ENCODE results near the gene NPTX1. TPM values are rescaled to one million over a fixed set of nuclear protein-coding genes. Genes with fewer than 3 reads are reported as not detected.

The NPTX1 gene
- total RNA-seq = under 0.01 and 0.13 TPM in 2 replicates

- peak in 1 of 2 donors; percentile 45 for DNase-seq (ENCODE audit: low read depth in 2 of 2)
Measured at GRCh38 chr17:80475910-80476876, at the start of gene NPTX1. NPTX1 (minus strand) TSS chr17:80476607; CDS start chr17:80476446, 161 bp downstream.

- DNase-seq (ENCODE audit: low read depth in 2 of 2) = no peak
Measured at GRCh38 chr17:80523956-80524712, 47.7 kb upstream of the NPTX1 start.

- no peak for DNase-seq (ENCODE audit: low read depth in 2 of 2)
Measured at GRCh38 chr17:80523054-80523744, 46.8 kb upstream of the NPTX1 start.

DNA sequence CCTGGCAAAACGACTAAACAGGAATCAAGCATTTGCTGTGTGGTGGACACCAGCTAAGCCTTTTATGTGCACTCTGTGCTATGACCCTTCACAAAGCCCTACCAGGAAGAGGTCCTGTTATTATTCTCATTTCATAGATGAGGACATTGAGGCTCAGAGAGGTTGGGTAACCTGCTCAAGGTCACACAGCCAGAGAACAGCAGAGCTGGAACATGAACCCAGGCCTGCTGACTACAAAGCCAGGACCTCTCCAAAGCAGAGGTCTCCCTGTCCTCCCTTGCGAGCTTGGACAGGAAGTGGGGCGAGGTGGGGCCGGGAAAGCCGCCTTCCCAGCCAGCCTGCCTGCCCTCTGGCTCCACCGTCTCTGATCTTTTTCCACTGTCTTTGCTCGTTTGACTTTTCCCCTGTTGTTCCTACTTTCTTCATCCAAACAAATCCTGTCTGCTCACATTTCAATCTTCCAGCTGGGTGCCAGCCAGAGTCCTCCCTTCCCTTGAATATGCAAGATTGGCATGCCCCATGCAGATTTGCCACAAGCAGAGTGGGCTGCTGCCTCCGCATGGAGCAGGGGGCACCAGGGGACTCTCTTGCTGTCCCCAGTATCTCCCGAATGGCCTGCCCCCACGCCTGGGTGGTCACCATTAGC is 44.5 kb upstream of the NPTX1 start:
- no peak for DNase-seq (ENCODE audit: low read depth in 2 of 2)

DNA sequence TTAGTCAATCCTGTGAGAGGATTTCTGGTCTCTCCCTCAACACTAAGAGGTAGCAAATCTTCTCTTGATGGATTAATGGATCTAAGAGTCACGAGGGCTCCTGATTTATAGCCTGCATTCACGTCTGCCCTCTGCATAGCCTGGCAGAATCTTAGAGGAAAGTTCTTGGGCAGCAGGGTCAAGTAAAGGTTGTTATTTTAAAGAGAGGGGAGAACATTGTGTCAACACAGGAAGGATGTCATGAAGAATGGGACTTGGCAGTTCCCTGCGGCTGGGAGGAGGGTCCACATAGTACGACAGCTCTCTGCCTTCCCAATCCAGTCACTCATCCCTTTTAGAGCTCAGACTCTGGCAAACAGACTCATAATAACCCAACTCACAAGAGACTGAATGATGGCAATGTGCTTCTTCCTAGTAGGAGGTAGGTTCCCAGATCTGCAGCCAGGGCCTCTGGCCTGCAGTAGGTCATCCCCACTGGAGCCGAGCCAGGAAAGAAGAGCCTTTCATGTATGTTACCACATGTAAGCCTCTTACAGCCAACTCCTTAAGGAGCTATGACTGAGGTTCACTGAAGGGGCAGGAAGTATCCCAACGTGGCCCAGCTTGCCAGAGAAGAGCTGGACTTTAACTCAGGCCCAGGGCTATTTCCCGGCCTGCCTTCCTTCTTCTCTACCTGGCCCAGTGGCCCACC is 42.8 kb upstream of the NPTX1 start:
- peak in 1 of 2 donors; percentile 62 for DNase-seq (ENCODE audit: low read depth in 2 of 2)

DNA sequence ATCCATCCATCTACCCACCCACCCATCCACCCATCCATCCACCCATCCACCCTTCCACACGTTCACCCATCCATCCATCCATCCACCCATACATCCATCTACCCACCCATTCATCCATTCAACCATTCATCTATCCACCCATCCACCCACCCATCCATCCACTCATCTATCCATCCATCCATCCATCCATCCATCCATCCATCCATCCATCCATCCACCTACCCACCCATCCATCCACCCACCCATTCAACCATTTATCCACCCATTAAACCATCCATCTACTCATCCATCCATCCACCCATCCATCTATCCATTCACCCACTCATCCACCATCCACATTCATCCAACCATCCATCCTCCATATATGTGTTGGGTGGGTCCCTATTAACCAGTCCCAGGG is 42.0 kb upstream of the NPTX1 start:
- DNase-seq (ENCODE audit: low read depth in 2 of 2) = no peak

- no peak for DNase-seq (ENCODE audit: low read depth in 2 of 2)
Measured at GRCh38 chr17:80517641-80518040, 41.2 kb upstream of the NPTX1 start.

- DNase-seq (ENCODE audit: low read depth in 2 of 2) = no peak
Measured at GRCh38 chr17:80516171-80516932, 39.9 kb upstream of the NPTX1 start.

DNA sequence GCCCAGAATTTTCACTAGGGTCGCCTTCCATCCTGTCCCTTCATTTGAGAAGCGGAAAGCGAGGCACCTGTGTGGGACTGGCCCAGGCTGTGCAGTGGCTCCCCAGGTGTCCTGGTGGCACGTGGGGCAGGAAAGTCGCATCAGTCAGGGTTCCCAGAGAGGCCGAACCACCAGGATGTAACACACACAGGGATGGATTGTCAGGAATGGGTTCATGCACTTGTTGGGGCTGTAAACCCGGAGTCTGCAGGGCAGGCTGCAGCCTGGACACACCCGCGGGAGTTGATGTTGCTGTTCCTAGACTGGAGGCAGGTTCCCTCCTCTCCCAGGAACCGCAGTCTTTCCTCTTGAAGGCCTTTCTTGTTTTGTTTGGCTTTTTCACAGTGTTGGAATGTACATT is 37.5 kb upstream of the NPTX1 start:
- DNase-seq (ENCODE audit: low read depth in 2 of 2) = no peak

GRCh38 chr17:80513201-80513600 is 36.8 kb upstream of the NPTX1 start:
- DNase-seq (ENCODE audit: low read depth in 2 of 2) = no peak

GRCh38 chr17:80512233-80512632 is 35.8 kb upstream of the NPTX1 start:
- DNase-seq (ENCODE audit: low read depth in 2 of 2) = no peak

GRCh38 chr17:80511222-80512180 is 35.1 kb upstream of the NPTX1 start:
- no peak for DNase-seq (ENCODE audit: low read depth in 2 of 2)

- DNase-seq (ENCODE audit: low read depth in 2 of 2) = no peak
Measured at GRCh38 chr17:80510772-80511171, 34.4 kb upstream of the NPTX1 start.

DNA sequence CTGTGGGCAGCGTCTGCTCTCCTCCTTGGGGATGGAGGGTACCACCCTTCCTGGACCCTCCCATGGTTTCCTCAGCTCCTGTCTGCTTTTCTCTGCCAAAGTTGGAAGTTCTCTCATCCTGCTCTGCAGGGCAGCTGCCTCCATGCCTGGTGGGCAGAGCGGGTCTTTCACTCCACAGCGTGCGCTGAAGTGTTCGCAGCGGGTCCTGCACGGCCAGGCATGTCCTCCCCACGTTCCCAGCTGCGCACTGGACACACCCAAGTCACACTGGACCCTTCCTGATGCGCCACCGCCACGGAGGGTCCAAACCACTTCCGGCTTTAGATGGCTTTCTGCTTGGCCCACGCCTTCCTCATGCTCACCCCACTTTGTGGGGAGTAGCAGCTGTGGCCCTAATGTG is 33.7 kb upstream of the NPTX1 start:
- DNase-seq (ENCODE audit: low read depth in 2 of 2) = no peak

DNA sequence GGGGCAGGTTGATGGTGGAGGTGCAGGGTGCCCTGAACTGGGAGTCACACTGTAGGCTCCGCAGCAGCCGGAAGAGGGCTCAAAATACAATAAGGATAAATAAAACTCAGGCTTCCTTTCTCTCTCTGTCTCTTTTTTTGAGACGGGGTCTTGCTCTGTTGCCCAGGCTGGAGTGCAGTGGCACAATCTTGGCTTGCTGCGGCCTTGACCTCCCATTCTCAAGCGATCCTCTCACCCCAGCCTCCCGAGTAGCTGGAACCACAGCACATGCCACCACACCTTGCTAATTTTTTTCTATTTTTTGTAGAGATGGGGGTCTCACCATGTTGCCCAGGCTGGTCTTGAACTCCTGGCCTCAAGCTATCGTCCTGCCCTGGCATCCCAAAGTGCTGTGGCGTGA is 32.9 kb upstream of the NPTX1 start:
- DNase-seq (ENCODE audit: low read depth in 2 of 2) = no peak

DNA sequence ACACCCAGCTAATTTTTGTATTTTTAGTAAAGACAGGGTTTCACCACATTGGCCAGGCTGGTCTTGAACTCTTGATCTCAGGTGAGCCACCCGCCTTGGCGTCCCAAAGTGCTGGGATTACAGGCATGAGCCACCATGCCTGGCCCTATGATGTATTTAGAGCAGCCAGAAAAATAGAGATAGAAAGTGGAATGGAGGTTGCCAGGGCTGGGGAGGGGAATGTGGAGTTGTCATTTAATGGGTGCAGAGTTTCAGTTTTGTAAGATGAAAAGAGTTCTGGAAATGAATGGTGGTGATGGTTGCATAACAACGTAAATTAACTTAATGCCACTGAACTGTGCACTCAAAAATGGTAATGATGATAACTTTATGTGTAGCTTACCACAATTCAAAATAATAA is 31.6 kb upstream of the NPTX1 start:
- no peak for DNase-seq (ENCODE audit: low read depth in 2 of 2)

- peak in 1 of 2 donors; percentile 25 for DNase-seq (ENCODE audit: low read depth in 2 of 2)
Measured at GRCh38 chr17:80507177-80507576, 30.8 kb upstream of the NPTX1 start.

GRCh38 chr17:80504686-80505413 is 28.4 kb upstream of the NPTX1 start:
- DNase-seq (ENCODE audit: low read depth in 2 of 2) = no peak
